GM21825 (cell line): ENCODE results near the gene SPRED3.

Experiments used
- ATAC-seq: cut with Tn5 transposase; IDR thresholded peaks from one replicate; pipeline ENCODE4 v1.9.1; 2021; ENCODE audit warnings: mild to moderate bottlenecking, moderate library complexity; ENCODE audit not compliant: unreplicated experiment

The SPRED3 gene

DNA sequence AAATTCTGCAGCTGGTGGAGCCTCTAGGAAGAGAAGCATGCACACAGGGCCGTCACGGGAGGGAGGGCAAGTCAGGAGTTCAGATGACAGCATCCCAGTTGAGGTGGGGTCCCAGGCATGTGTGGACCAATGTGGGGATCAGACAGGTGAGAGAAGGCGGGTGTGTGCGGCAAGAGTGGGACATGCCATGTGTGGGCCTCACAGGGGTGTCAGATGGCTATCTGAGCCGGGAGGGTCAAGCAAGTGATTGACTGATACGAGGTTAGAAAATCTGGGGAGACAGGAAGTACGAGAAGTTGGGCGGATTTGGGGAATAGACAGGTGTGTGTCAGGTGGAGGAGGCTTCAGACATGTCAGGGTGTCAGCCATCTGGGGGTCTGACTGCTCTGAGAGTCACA, 28.6 kb downstream of the SPRED3 start:
- no peak for ATAC-seq

DNA sequence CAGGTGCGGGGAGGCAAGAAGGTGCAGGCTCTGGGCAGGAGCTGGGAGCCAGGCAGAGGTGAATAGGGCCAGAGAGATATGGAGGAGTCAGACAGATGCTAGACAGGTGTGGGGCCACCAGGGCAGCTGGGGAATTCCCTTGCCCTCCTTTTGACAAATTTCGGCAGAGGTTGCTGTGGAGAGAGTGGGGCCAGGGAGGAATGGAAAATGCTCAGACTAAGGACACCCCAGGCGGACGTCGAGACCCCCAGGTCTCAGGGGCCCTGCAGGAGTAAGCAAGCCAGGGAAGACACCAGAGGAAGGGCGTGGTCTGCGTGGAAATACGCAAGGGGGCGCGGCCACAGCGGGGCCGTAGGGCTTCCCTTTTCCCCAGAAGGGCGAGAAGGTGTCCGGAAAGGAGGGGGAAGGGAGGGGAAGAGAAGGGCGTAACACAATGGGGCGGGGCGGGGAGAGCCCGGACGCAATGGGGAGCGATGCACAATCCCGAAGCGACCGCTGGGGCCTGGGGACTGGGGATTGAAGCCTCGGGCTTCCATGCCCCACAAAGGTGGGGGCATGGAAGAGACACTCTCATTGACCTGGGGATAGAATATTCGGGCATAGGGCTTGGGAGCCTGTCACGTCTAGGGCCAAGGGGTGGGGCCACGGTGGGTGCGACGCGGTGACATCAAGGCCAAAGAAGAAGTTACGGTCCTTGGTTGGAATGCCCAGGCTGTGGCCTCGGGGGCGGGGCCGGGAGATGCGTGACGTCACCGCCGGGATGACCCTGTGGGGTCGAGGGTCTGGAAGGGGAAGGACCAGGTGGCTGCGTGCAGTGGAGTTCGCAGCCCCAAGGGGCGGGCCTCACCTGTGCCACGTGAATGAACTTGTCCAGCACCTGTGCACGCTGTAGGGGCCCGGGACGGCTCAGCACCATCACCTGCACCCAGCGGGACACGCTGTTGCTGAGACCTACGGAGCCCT, 29.3 kb downstream of the SPRED3 start:
- no peak for ATAC-seq

- no peak for ATAC-seq
These were observed 32.4 kb downstream of the SPRED3 start for GRCh38 chr19:38420935-38421334.

GRCh38 chr19:38421856-38422255, 33.4 kb downstream of the SPRED3 start:
- ATAC-seq = no peak

DNA sequence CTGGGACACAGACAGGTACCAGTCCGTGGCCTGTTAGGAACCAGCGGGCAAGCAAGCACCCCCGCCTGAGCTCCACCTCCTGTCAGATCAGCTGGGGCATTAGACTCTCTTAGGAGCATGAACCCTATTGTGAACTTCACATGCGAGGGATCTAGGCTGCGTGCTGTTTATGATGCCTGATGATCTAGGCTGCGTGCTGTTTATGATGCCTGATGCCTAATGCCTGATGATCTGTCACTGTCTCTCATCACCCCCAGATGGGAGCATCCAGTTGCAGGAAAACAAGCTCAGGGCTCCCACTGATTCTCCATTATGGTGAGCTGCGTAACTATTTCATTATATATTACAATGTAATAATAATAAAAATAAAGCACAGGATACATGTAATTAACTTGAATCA, 33.9 kb downstream of the SPRED3 start:
- ATAC-seq = no peak

GRCh38 chr19:38424272-38424671, 35.8 kb downstream of the SPRED3 start:
- no peak for ATAC-seq

GRCh38 chr19:38425222-38425809, 36.8 kb downstream of the SPRED3 start:
- ATAC-seq = no peak

GRCh38 chr19:38425810-38426466, 37.4 kb downstream of the SPRED3 start, which contains the start of gene RASGRP4:
Gene RASGRP4 (minus strand): TSS chr19:38426219. CDS start chr19:38426091, 128 bp downstream.
- ATAC-seq = no peak

DNA sequence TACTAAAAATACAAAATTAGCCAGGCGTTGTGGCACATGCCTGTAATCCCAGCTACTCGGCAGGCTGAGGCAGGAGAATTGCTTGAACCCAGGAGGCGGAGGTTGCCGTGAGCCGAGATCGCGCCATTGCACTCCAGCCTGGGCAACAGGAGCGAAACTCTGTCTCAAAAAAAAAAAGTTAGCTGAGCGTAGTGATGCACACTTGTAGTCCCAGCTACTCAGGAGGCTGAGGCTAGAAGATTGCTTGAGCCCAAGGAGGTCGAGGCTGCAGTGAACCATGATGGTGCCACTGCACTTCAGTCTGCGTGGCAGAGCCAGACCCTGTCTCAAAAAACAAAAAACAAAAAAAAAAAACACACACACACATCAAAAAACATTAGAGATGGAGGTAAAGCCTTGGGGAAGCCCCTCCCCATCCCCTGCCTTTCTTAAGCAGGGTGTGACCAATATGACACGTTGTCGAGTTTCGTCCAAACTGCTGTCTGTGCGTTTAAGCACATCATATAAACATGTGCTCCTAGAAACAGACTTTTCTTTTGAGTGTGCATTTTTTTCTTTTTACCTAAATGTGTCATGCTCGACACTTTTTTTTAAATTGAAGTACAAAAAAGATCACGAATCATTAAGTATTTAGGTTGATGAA, 38.7 kb downstream of the SPRED3 start:
- ATAC-seq = peak; percentile 57

- no peak for ATAC-seq
These were observed 40.7 kb downstream of the SPRED3 start for GRCh38 chr19:38429055-38429810.

- ATAC-seq = no peak
These were observed 41.3 kb downstream of the SPRED3 start for GRCh38 chr19:38429811-38430156.

GRCh38 chr19:38430931-38431330, 42.4 kb downstream of the SPRED3 start:
- ATAC-seq = no peak

- no peak for ATAC-seq
These were observed 44.8 kb downstream of the SPRED3 start, which contains the start of gene RYR1 for GRCh38 chr19:38433268-38433733. Gene RYR1 (plus strand): TSS chr19:38433691. CDS start chr19:38433830, 139 bp downstream.

GRCh38 chr19:38434549-38435051, 46.1 kb downstream of the SPRED3 start:
- no peak for ATAC-seq

GRCh38 chr19:38437295-38437694, 48.8 kb downstream of the SPRED3 start:
- no peak for ATAC-seq

- no peak for ATAC-seq
These were observed 49.4 kb downstream of the SPRED3 start for GRCh38 chr19:38437917-38438316.

DNA sequence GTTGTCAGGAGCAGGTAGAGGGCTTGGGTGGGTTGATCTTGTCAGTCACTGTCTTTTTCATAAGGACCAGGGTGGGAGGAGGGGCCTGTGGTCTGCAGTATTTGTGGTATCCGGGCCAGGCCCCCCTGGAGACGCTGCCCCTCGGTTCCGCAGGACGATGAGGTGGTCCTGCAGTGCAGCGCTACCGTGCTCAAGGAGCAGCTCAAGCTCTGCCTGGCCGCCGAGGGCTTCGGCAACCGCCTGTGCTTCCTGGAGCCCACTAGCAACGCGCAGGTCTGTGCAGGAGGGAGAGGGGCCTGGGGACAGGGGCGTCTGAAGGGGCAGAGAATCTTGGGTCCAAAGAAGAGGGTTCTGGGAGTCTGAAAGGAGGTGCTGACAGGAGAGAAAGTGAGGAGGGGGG, 52.1 kb downstream of the SPRED3 start:
- ATAC-seq = no peak

- ATAC-seq = no peak
These were observed 53.3 kb downstream of the SPRED3 start for GRCh38 chr19:38441657-38442348.

DNA sequence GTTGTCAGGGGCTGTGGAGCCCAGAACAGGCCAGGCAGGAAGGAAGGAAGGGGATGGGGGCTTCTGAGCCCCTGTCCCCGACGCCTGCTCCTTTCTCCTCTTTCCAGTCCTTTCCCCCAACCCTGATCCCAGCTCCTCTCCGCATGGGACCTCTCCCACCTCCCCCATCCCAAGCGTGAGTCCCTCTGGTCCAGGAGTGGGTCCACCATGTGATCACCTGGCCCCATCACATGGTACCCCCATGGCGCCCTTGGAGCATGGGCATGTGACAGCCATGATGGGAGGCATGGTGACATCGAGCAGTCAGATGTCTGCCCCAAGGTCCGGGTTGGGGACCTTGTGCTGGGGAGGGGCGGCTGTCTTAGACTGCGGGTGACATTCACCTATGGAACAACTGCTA, 54.2 kb downstream of the SPRED3 start:
- no peak for ATAC-seq
